Muscle of arm (tissue), 12 donors: ENCODE data around the gene FGFRL1. TPM values are rescaled to one million over a fixed set of nuclear protein-coding genes. Genes with fewer than 3 reads are reported as not detected.
"Not testable (repeated sequence)": the region's sequence is repeated elsewhere in the genome, so short reads cannot be mapped to it uniquely, and the experiment has no call there.

ENCODE experiments used
- DNase-seq: peaks from one replicate; pipeline ENCODE4 v3.0.0-alpha.2; 2013
- polyA plus RNA-seq, 12 donors: library from polyadenylated mRNA; unstranded; fragments of 120-200 nt; gene quantifications; one replicate each; pipeline ENCODE4 v1.2.1, GENCODE V29; 2013; ENCODE audit not compliant: insufficient read length in 12 of 12

Gene FGFRL1
- polyA plus RNA-seq, 12 donors, result 87.4 to 371 (median 185) TPM

GRCh38 chr4:990746-991367 is 20.6 kb upstream of the FGFRL1 start:
- DNase-seq, result no peak

- no peak for DNase-seq
Observed at GRCh38 chr4:991451-992296, 19.8 kb upstream of the FGFRL1 start.

- DNase-seq, result no peak
Observed at GRCh38 chr4:992297-993110, 18.9 kb upstream of the FGFRL1 start.

- no peak for DNase-seq
Observed at GRCh38 chr4:993111-994029, 18.1 kb upstream of the FGFRL1 start, which contains the start of gene SLC26A1. Gene SLC26A1 (minus strand): TSS chr4:993404. CDS start chr4:991703, 1,701 bp downstream.

- DNase-seq, result no peak
Observed at GRCh38 chr4:995311-996026, 16.0 kb upstream of the FGFRL1 start.

GRCh38 chr4:996030-996996 is 15.1 kb upstream of the FGFRL1 start:
- no peak for DNase-seq

GRCh38 chr4:996997-997374 is 14.4 kb upstream of the FGFRL1 start:
- DNase-seq, result no peak

GRCh38 chr4:997375-998071 is 13.9 kb upstream of the FGFRL1 start:
- no peak for DNase-seq

GRCh38 chr4:998096-998691 is 13.2 kb upstream of the FGFRL1 start:
- no peak for DNase-seq

GRCh38 chr4:999240-999863 is 12.1 kb upstream of the FGFRL1 start:
- not testable (repeated sequence) for DNase-seq

GRCh38 chr4:999882-1000425 is 11.5 kb upstream of the FGFRL1 start:
- no peak for DNase-seq

- DNase-seq, result no peak
Observed at GRCh38 chr4:1000686-1001260, 10.7 kb upstream of the FGFRL1 start.

GRCh38 chr4:1001561-1002130 is 9.8 kb upstream of the FGFRL1 start:
- no peak for DNase-seq

- no peak for DNase-seq
Observed at GRCh38 chr4:1002131-1002630, 9.2 kb upstream of the FGFRL1 start.

- no peak for DNase-seq
Observed at GRCh38 chr4:1002631-1003251, 8.7 kb upstream of the FGFRL1 start.
